T-cell (primary cell): ENCODE data around the gene KANSL1. TPM values are rescaled to one million over a fixed set of nuclear protein-coding genes. Genes with fewer than 3 reads are reported as not detected.

ENCODE experiments used
- ATAC-seq, 4 experiments: fragments of 200-7000 bp in 3 of 4; fragments of 150-1000 bp in 1 of 4; cut with Tn5 transposase; replicated peaks in 1 of 4; 1 replicate in 3 of 4; 2 replicates in 1 of 4; pipeline ENCODE4 v1.10.0; 2021; ENCODE audit warnings: moderate library complexity in 3 of 4, mild to moderate bottlenecking in 2 of 4, moderate number of reproducible peaks in 1 of 4
- CTCF ChIA-PET, 2 donors: fragments of 300-600 bp; sonication (Branson Sonifier 250); formaldehyde crosslinking; loops; one replicate each; lab custom pipeline; 2022; ENCODE audit warnings: antibody characterized with exemption in 2 of 2; lab: Charles Lee
- POLR2A ChIA-PET, 2 donors: fragments of 300-600 bp; sonication (Branson Sonifier 250); formaldehyde crosslinking; loops; one replicate each; lab custom pipeline; 2022; ENCODE audit warnings: antibody characterized with exemption in 2 of 2; lab: Charles Lee
- DNase-seq, 35 experiments: peaks; one replicate each; pipeline versions ENCODE4 v3.0.0 to v3.0.0-alpha.2; 2013 to 2023
- H3K27ac ChIP-seq: one replicate; pipeline ENCODE4 v1.5.1; 2013; ENCODE audit warnings: low read length
- H3K27me3 ChIP-seq, 2 experiments: replicated peaks in 1 of 2; 1 replicate in 1 of 2; 2 replicates in 1 of 2; pipeline versions ENCODE4 v1.6.1 to v1.7.0; 2013; ENCODE audit warnings: low read length in 1 of 2, mixed read lengths in 1 of 2; ENCODE audit not compliant: control insufficient read depth in 2 of 2, insufficient read depth in 2 of 2; ENCODE audit errors: extremely low read depth in 1 of 2
- H3K36me3 ChIP-seq, 2 donors: 1 replicate in 1 of 2; 2 replicates in 1 of 2; pipeline versions ENCODE4 v1.6.1 to v1.7.0; 2013; ENCODE audit warnings: low read length in 1 of 2; ENCODE audit not compliant: control insufficient read depth in 2 of 2, insufficient read depth in 1 of 2; ENCODE audit errors: extremely low read depth in 1 of 2
- H3K4me1 ChIP-seq, 2 experiments: 1 replicate in 1 of 2; 2 replicates in 1 of 2; pipeline versions ENCODE4 v1.6.1 to v1.7.0; 2013; ENCODE audit warnings: low read length in 2 of 2, mixed read lengths in 1 of 2; ENCODE audit not compliant: insufficient read depth in 2 of 2, control insufficient read depth in 1 of 2; ENCODE audit errors: extremely low read depth in 1 of 2
- H3K4me3 ChIP-seq, 2 donors: 1 replicate in 1 of 2; 2 replicates in 1 of 2; pipeline versions ENCODE4 v1.5.1 to v1.7.0; 2013; ENCODE audit warnings: mild to moderate bottlenecking in 2 of 2, low read length in 1 of 2, moderate library complexity in 1 of 2; ENCODE audit not compliant: control insufficient read depth in 1 of 2; ENCODE audit errors: extremely low read depth in 1 of 2
- H3K9me3 ChIP-seq: 2 replicates; pipeline ENCODE4 v1.7.0; 2013
- H3K27ac Mint-ChIP-seq, 2 donors: one replicate each; pipeline ENCODE4 v1.8.0; 2020 to 2021; ENCODE audit warnings: mild to moderate bottlenecking in 2 of 2, mixed read lengths in 2 of 2
- H3K27me3 Mint-ChIP-seq, 2 donors: one replicate each; pipeline ENCODE4 v1.8.0; 2021 to 2022; ENCODE audit warnings: mixed read lengths in 2 of 2
- H3K36me3 Mint-ChIP-seq: one replicate; pipeline ENCODE4 v1.8.0; 2021; ENCODE audit warnings: mixed read lengths
- H3K4me1 Mint-ChIP-seq, 3 donors: one replicate each; pipeline ENCODE4 v1.8.0; 2020 to 2022; ENCODE audit warnings: mixed read lengths in 3 of 3, mild to moderate bottlenecking in 1 of 3
- H3K4me3 Mint-ChIP-seq, 3 donors: one replicate each; pipeline ENCODE4 v1.8.0; 2020 to 2022; ENCODE audit warnings: mild to moderate bottlenecking in 3 of 3, mixed read lengths in 3 of 3, moderate library complexity in 3 of 3
- H3K9me3 Mint-ChIP-seq, 3 donors: one replicate each; pipeline ENCODE4 v1.8.0; 2020 to 2022; ENCODE audit warnings: mixed read lengths in 3 of 3
- WGBS: methylation state at CpG from one replicate; pipeline ENCODE4 v1.1.5; 2013; ENCODE audit warnings: missing lambda C conversion rate; ENCODE audit not compliant: insufficient coverage; 5-methylcytosine and 5-hydroxymethylcytosine counted together
- total RNA-seq, 35 experiments: library from RNA in 6 of 35; stranded (reverse) in 6 of 35; fragments of 120-200 nt in 1 of 35; gene quantifications; one replicate each; pipeline versions ENCODE4 v1.2.1 to v1.2.4 and lab custom pipeline; 2013 to 2026

KANSL1 gene
- total RNA-seq, 5 donors from 2014 or later (not counting 1 experiment from before 2014, with no cell fraction given), result 113 to 301 (median 160) TPM

DNA sequence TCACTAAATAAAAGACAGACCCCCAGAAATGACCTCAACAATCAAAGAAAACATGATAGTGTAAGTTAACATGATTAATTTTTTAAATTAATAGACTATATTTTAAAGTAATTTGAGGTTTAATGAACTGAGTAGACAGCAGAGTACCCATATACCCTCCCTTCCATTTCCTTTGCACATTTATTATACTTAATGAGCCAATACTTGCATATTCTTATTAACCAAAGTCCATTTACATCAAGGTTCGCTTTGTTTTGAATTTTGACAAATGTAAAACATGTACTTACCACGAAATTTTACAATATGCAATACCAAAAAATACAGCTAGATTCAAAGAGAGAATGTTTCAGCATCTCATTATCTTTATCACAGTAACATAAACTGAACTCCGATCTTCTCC is 72.7 kb downstream of the KANSL1 start:
- Histone ChIP-seq H3K27ac (no peak overlapping the region), H3K9me3 (no peaks in the 10 kb centered on the region), H3K4me3 (no peak overlapping the region), H3K36me3 (peaks cover 0 to 3% of the 10 kb centered on the region in 2 donors), H3K4me1 (peaks cover 18 to 38% of the 10 kb centered on the region in 2 experiments), H3K27me3 (no peaks in the 10 kb centered on the region)
- H3K4me3 Mint-ChIP-seq, result peak overlapping the region in 1 of 3 donors; percentile 2
- peak overlapping the region; percentile 62 to 69 for H3K27ac Mint-ChIP-seq
- H3K4me1 Mint-ChIP-seq, result peaks cover 81 to 89% (median 88%) of the 10 kb centered on the region in 3 donors
- H3K36me3 Mint-ChIP-seq, result peaks cover 16% of the 10 kb centered on the region
- no peaks in the 10 kb centered on the region for H3K27me3 Mint-ChIP-seq
- H3K9me3 Mint-ChIP-seq, result no peaks in the 10 kb centered on the region
- DNase-seq (no peak), ATAC-seq (no peak)
- CTCF ChIA-PET, result no interaction called here
- POLR2A ChIA-PET, result interaction anchor here (0.5 to 1.1 kb wide), 2 partner anchors 22 to 30 kb away, joined by 3 to 4 read pairs; no protein-coding TSS in a partner anchor
- WGBS, result 100% methylated on average over 1 of the region's 3 CpGs

GRCh38 chr17:46120078-46120477 is 73.2 kb downstream of the KANSL1 start:
- H3K27me3 Mint-ChIP-seq, result no peaks in the 10 kb centered on the region
- peak overlapping the region; percentile 19 to 64 for H3K27ac Mint-ChIP-seq
- Histone ChIP-seq H3K9me3 (no peaks in the 10 kb centered on the region), H3K27ac (no peak overlapping the region), H3K4me1 (peaks cover 18 to 38% of the 10 kb centered on the region in 2 experiments), H3K4me3 (no peak overlapping the region), H3K27me3 (no peaks in the 10 kb centered on the region), H3K36me3 (peaks cover 0 to 3% of the 10 kb centered on the region in 2 donors)
- H3K4me3 Mint-ChIP-seq, result peak overlapping the region in 1 of 3 donors; percentile 27
- ChIA-PET POLR2A (interaction anchor here (0.5 to 1.1 kb wide), 2 partner anchors 22 to 30 kb away, joined by 3 to 4 read pairs; no protein-coding TSS in a partner anchor), CTCF (no interaction called here)
- ATAC-seq (no peak), DNase-seq (no peak)
- H3K9me3 Mint-ChIP-seq, result no peaks in the 10 kb centered on the region
- H3K36me3 Mint-ChIP-seq, result peaks cover 17% of the 10 kb centered on the region
- peaks cover 85 to 90% (median 89%) of the 10 kb centered on the region in 3 donors for H3K4me1 Mint-ChIP-seq

GRCh38 chr17:46118964-46119363 is 74.3 kb downstream of the KANSL1 start:
- CTCF ChIA-PET, result interaction anchor here in 1 of 2 donors (0.7 kb wide), 1 partner anchor 74 kb away, joined by 3 read pairs; the partner anchor contains the start of gene KANSL1
- H3K4me1 ChIP-seq, result peaks cover 16 to 34% of the 10 kb centered on the region in 2 experiments
- H3K9me3 ChIP-seq, result no peaks in the 10 kb centered on the region
- ATAC-seq (no peak), DNase-seq (no peak)
- H3K27ac Mint-ChIP-seq, result no peak overlapping the region
- H3K27me3 Mint-ChIP-seq, result no peaks in the 10 kb centered on the region
- 100% methylated on average over 1 of the region's 5 CpGs for WGBS
- H3K36me3 Mint-ChIP-seq, result peaks cover 21% of the 10 kb centered on the region
- peaks cover 85 to 92% (median 91%) of the 10 kb centered on the region in 3 donors for H3K4me1 Mint-ChIP-seq
- H3K27me3 ChIP-seq, result no peaks in the 10 kb centered on the region
- H3K4me3 Mint-ChIP-seq, result no peak overlapping the region
- H3K9me3 Mint-ChIP-seq, result no peaks in the 10 kb centered on the region
- peaks cover 0 to 3% of the 10 kb centered on the region in 2 donors for H3K36me3 ChIP-seq
- no peak overlapping the region for H3K27ac ChIP-seq
- H3K4me3 ChIP-seq, result no peak overlapping the region
- POLR2A ChIA-PET, result interaction anchor here in 1 of 2 donors (0.7 kb wide), 1 partner anchor 10 kb away, joined by 5 read pairs; no protein-coding TSS in a partner anchor

- ChIA-PET CTCF (interaction anchor here in 1 of 2 donors (1.1 kb wide), 1 partner anchor 52 kb away, joined by 4 read pairs; no protein-coding TSS in a partner anchor), POLR2A (interaction anchor here in 1 of 2 donors (0.7 kb wide), 1 partner anchor 81 kb away, joined by 3 read pairs; no protein-coding TSS in a partner anchor)
- peaks cover 92 to 93% (median 93%) of the 10 kb centered on the region in 3 donors for H3K4me1 Mint-ChIP-seq
- no peaks in the 10 kb centered on the region for H3K36me3 ChIP-seq
- 68% methylated on average over 2 of the region's 5 CpGs for WGBS
- no peak for DNase-seq
- ATAC-seq, result no peak
- no peak overlapping the region for H3K4me3 ChIP-seq
- H3K4me1 ChIP-seq, result peaks cover 11 to 27% of the 10 kb centered on the region in 2 experiments
- H3K27me3 ChIP-seq, result no peaks in the 10 kb centered on the region
- H3K9me3 ChIP-seq, result no peaks in the 10 kb centered on the region
- no peak overlapping the region for H3K27ac Mint-ChIP-seq
- H3K4me3 Mint-ChIP-seq, result no peak overlapping the region
- no peak overlapping the region for H3K27ac ChIP-seq
- H3K27me3 Mint-ChIP-seq, result no peaks in the 10 kb centered on the region
- H3K9me3 Mint-ChIP-seq, result no peaks in the 10 kb centered on the region
- H3K36me3 Mint-ChIP-seq, result peaks cover 21% of the 10 kb centered on the region
Observed at GRCh38 chr17:46117850-46118696, 75.2 kb downstream of the KANSL1 start.

DNA sequence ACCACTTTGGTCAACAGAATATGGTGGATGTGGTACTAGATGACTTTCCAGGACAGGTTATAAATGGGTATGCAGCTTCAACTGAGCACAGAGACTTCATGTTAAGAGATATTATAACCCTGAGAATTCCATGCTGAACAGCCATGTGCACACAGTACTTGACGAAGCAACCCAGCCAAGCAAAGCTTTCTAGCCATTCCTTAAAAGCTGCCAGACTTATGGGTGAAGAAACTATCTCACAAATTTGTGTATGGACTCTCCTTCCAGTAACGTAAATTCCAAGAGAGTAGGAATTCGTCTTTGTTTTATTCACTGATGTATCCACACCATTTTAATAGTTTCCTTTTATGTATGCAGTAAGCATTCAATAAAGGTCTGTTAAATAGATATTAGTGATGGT is 76.1 kb downstream of the KANSL1 start:
- DNase-seq (no peak), ATAC-seq (no peak)
- ChIA-PET POLR2A (interaction anchor here in 1 of 2 donors (1.2 kb wide), 1 partner anchor 18 kb away, joined by 5 read pairs; no protein-coding TSS in a partner anchor), CTCF (interaction anchor here in 1 of 2 donors (0.8 to 1.1 kb wide), 2 partner anchors 9 to 53 kb away, joined by 4 read pairs; no protein-coding TSS in a partner anchor)
- Histone ChIP-seq H3K36me3 (no peaks in the 10 kb centered on the region), H3K27ac (no peak overlapping the region), H3K9me3 (no peaks in the 10 kb centered on the region), H3K4me3 (no peak overlapping the region), H3K4me1 (peaks cover 3 to 26% of the 10 kb centered on the region in 2 experiments), H3K27me3 (no peaks in the 10 kb centered on the region)
- Mint-ChIP-seq H3K36me3 (peaks cover 21% of the 10 kb centered on the region), H3K4me1 (peaks cover 89 to 92% (median 90%) of the 10 kb centered on the region in 3 donors), H3K4me3 (no peak overlapping the region), H3K27ac (no peak overlapping the region), H3K27me3 (no peaks in the 10 kb centered on the region), H3K9me3 (no peaks in the 10 kb centered on the region)
- WGBS, result 100% methylated on average over 1 of the region's 3 CpGs

- Histone ChIP-seq H3K9me3 (no peaks in the 10 kb centered on the region), H3K4me3 (no peak overlapping the region), H3K36me3 (no peaks in the 10 kb centered on the region), H3K27me3 (no peaks in the 10 kb centered on the region), H3K4me1 (peaks cover 6 to 29% of the 10 kb centered on the region in 2 experiments), H3K27ac (no peak overlapping the region)
- Mint-ChIP-seq H3K36me3 (peaks cover 18% of the 10 kb centered on the region), H3K4me3 (no peak overlapping the region), H3K4me1 (peaks cover 86 to 91% (median 89%) of the 10 kb centered on the region in 3 donors), H3K9me3 (no peaks in the 10 kb centered on the region), H3K27me3 (no peaks in the 10 kb centered on the region), H3K27ac (peak overlapping the region in 1 of 2 donors; percentile 30)
- ATAC-seq (no peak), DNase-seq (no peak)
- POLR2A ChIA-PET, result interaction anchor here in 1 of 2 donors (1.2 kb wide), 1 partner anchor 17 kb away, joined by 5 read pairs; no protein-coding TSS in a partner anchor
- WGBS, result no CpG with 5 or more reads among the region's 6 CpGs
- CTCF ChIA-PET, result interaction anchor here (0.6 to 1.0 kb wide), 2 partner anchors 36 to 42 kb away, joined by 3 to 4 read pairs; no protein-coding TSS in a partner anchor
Observed at GRCh38 chr17:46115699-46116098, 77.5 kb downstream of the KANSL1 start.
